ENCODE measurements around the gene ALG12. TPM values are rescaled to one million over a fixed set of nuclear protein-coding genes. Genes with fewer than 3 reads are reported as not detected.

ALG12 gene
- total and polyA plus RNA-seq, 2 of the 4 experiments (the other 2 are of a cell fraction), result 7.2 to 10.9 TPM

- Histone ChIP-seq H3K9me1 (ENCODE audit: insufficient read depth, low read length) (peaks cover 14% of the 10 kb centered on the region), H2AK9ac (replicated peaks; ENCODE audit: low read depth, low read length, poor library complexity) (no peak overlapping the region), H3K4me2 (ENCODE audit: low read depth, low read length) (no peak overlapping the region), H3K23ac (ENCODE audit: low read depth, low read length) (no peak overlapping the region), H3K27ac (ENCODE audit: insufficient read depth, low read length) (no peak overlapping the region), H4K91ac (ENCODE audit: insufficient read depth, low read depth, low read length) (no peak overlapping the region), H3K14ac (replicated peaks; ENCODE audit: low read depth, low read length) (no peak overlapping the region), H3K27me3 (ENCODE audit: control insufficient read depth, insufficient read depth, low read length) (no peaks in the 10 kb centered on the region), H3K36me3 (ENCODE audit: control insufficient read depth, insufficient read depth, low read length) (peaks cover 7% of the 10 kb centered on the region), H3K56ac (ENCODE audit: extremely low read depth, insufficient read depth, low read length) (no peak overlapping the region), H2BK5ac (ENCODE audit: low read depth, low read length, poor library complexity, severe bottlenecking) (no peak overlapping the region), H3K4me1 (ENCODE audit: control insufficient read depth, insufficient read depth, low read length) (peaks cover 3% of the 10 kb centered on the region; the same call in 1 of the 2 replicates), H4K8ac (ENCODE audit: low read depth in 2 of 2, low read length in 2 of 2) (no peak overlapping the region), H2AFZ (replicated peaks; ENCODE audit: low read length, poor library complexity) (no peak overlapping the region), H4K5ac (ENCODE audit: low read depth, low read length) (no peak overlapping the region), H3K79me1 (ENCODE audit: low read depth in 1 of 2, low read length in 2 of 2) (peaks cover 26 to 58% of the 10 kb centered on the region in 2 experiments), H2BK120ac (ENCODE audit: low read depth, low read length) (no peak overlapping the region), H2BK20ac (ENCODE audit: low read depth, low read length) (no peak overlapping the region), H2BK15ac (ENCODE audit: low read depth, low read length) (no peak overlapping the region), H3K4me3 (ENCODE audit: insufficient read depth, low read depth, low read length) (no peak overlapping the region), H3K9ac (ENCODE audit: low read depth, low read length) (no peak overlapping the region), H3K4ac (ENCODE audit: low read depth, low read length) (no peak overlapping the region), H2AK5ac (ENCODE audit: low read depth, low read length) (no peak overlapping the region), H4K20me1 (ENCODE audit: insufficient read depth, low read length) (peaks cover 49% of the 10 kb centered on the region), H3K9me3 (ENCODE audit: control insufficient read depth, insufficient read depth, low read length) (peaks cover 2% of the 10 kb centered on the region; the same call in 1 of the 2 replicates), H3K18ac (ENCODE audit: low read depth, low read length) (no peak overlapping the region)
- DNase-seq (no peak), ATAC-seq (ENCODE audit: low read depth) (no peak)
- intact Hi-C loops (cut with micrococcal nuclease) (no loop called here), dilution Hi-C loops (cut with HindIII; ENCODE audit: low sequenced_read_pairs, unreplicated experiment) (no loop called here), in situ Hi-C loops (cut with MboI; ENCODE audit: low sequenced_read_pairs) (no loop called here)
- WGBS, 2 experiments (ENCODE audit: extremely low coverage in 2 of 2, insufficient read length in 1 of 2), result no CpG with 5 or more reads among the region's 7 CpGs
- TF ChIP-seq NFE2L2 (IDR thresholded peaks at IDR 0.05; ENCODE audit: low read depth, low read length) (no peak), RFX5 (IDR thresholded peaks at IDR 0.05; ENCODE audit: low read depth, low read length) (no peak), POLR2A (IDR thresholded peaks at IDR 0.05; ENCODE audit: low read depth, low read length) (no peak), MAFK (IDR thresholded peaks at IDR 0.05; ENCODE audit: low read depth, low read length) (no peak), FOS (IDR thresholded peaks at IDR 0.05; ENCODE audit: low read depth, low read length) (no peak), CTCF (conservative IDR thresholded peaks at IDR 0.05; ENCODE audit: low read depth, low read length) (no peak), USF2 (IDR thresholded peaks at IDR 0.05; ENCODE audit: low read depth, low read length) (no peak), RCOR1 (IDR thresholded peaks at IDR 0.05; ENCODE audit: insufficient replicate concordance, low read length) (no peak), SMC3 (IDR thresholded peaks at IDR 0.05; ENCODE audit: low read depth, low read length) (no peak), MXI1 (IDR thresholded peaks at IDR 0.05; ENCODE audit: borderline replicate concordance, low read depth, low read length) (no peak), RAD21 (IDR thresholded peaks at IDR 0.05; ENCODE audit: low read length) (no peak), ELK1 (IDR thresholded peaks at IDR 0.05; ENCODE audit: borderline replicate concordance, low read depth, low read length) (no peak), BHLHE40 (IDR thresholded peaks at IDR 0.05; ENCODE audit: low read depth, low read length) (no peak)
- ChIA-PET CTCF (no interaction called here), POLR2A (ENCODE audit: unreplicated experiment) (no interaction called here)
- no TSS peak for BruUV-seq (replicated peaks)
Measured at GRCh38 chr22:49877642-49878041, 40.6 kb downstream of the ALG12 start.

All from IMR-90 (cell line).